Activated CD8-positive, alpha-beta memory T cell treated with anti-CD3 and anti-CD28 coated beads for 4 hours (primary cell): ENCODE data around the gene AHRR.

Source experiments
- DNase-seq, 2 donors: peaks; one replicate each; pipeline ENCODE4 v3.0.0-alpha.2; 2020; ENCODE audit warnings: low read depth in 2 of 2

Gene AHRR

DNA sequence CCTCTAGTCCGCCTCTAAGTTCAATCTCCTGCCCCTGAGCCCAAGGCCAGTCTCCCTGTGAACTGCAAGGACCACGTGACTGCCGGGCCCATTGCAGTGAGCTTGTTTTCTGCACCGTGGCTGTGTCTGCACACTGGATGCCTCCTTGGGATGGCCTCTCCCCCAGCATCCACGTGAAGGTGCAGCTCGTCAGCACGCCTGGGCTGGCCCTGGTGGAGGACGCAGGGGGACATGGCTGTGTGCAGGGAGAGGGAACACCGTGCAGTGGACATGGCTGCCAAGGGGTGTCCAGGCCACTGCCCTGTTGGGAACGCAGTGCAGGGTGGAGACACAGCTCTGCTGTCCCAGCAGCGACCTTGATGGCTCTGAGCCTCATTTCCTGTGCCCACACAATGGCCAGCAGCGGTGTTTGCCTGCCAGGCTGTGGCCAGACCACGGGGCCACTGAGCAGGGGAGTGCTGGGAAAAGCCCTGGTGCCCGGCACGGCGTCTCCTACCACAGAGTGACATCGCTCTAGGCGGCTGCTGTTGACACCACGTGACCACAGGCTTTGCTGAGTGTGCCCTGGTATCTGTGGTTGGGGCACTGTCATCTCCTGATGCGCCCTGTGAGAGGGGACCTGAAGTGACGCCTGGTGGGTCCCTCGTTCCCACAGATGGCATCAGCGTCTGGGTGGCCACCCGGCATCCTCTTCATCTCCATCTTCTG lies 94.6 kb downstream of the AHRR start:
- no peak for DNase-seq

DNA sequence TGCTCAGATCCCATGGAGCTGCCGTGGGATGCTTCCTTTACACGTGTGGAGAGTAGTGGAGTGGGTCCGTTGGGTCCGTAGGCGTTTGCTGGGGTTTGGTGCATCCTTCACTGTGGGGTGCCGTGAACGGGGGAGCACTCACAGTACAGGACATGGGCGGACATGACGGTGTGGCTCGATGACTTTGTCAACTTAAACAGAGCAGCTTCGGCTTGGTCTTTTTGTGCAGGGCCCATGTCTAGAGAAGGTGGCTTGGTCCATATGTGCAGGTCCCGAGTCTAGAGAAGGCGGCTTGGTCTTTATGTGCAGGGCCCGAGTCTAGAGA lies 95.1 kb downstream of the AHRR start:
- no peak for DNase-seq

DNA sequence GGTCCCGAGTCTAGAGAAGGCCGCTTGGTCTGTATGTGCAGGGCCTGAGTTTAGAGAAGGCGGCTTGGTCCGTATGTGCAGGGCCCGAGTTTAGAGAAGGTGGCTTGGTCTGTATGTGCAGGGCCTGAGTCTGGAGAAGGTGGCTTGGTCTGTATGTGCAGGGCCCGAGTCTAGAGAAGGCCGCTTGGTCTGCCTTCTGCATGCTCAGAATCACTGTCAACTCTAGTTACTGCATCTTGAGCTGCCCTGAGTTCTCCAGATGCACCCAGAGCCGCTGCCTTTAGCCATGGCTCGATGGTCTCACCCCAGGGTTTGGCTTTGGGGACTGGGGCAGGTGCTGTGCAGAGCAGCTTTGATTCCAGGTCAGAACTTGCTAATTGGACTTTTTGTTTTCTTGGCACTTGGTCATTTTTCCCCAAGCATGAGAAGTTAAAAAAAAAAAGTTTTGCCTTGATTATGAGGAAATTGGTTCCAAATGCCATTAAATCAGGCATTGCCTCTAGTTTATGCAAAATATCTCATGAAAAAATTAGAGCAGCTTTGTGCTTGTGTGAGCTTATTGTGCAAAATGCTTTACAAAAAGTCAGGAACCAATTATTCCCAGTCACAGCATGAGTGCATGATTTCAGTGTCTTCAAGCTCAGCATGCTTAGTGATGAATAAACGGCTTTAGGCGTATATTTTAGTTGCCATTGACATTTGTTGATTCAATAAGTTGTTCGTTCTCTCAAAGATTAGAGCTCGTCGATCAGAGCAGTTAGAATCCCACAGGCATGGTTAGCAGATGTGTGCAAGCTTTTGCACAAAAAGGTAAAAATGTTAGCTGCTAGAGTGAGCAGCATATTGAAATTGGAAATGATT lies 96.0 kb downstream of the AHRR start:
- no peak for DNase-seq

GRCh38 chr5:418162-419121 lies 96.9 kb downstream of the AHRR start:
- no peak for DNase-seq

- no peak for DNase-seq
These were observed 98.5 kb downstream of the AHRR start for GRCh38 chr5:419970-420369.

DNA sequence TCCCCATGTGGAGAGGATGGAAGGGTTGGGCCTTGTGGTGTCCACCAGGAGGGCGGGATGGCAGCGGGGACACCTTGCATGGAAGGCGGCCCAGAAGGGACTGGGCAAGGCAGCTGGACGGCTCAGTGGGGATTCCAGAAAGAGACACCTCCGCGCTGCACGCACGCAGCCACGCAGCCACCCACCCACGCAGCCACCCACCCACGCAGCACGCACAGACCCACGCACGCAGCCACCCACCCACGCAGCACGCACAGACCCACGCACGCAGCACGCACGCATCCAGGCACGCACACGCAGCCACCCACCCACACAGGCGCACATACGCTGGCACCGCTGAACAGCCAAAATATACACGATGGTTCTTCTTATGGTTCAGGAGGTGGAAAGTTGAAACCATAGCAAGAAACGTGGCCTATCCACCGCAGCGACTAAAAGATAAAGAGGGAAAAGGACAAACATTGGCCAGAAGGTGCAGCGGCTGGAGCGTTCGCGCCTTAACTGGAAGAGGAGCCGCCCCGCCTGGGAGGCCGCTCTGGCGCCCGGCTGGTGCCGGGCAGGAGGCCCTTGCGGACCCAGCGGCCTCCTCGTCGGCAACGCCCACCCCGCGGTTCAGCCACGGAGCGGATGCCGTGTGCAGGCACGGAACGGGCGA lies 99.2 kb downstream of the AHRR start:
- DNase-seq: no peak

DNA sequence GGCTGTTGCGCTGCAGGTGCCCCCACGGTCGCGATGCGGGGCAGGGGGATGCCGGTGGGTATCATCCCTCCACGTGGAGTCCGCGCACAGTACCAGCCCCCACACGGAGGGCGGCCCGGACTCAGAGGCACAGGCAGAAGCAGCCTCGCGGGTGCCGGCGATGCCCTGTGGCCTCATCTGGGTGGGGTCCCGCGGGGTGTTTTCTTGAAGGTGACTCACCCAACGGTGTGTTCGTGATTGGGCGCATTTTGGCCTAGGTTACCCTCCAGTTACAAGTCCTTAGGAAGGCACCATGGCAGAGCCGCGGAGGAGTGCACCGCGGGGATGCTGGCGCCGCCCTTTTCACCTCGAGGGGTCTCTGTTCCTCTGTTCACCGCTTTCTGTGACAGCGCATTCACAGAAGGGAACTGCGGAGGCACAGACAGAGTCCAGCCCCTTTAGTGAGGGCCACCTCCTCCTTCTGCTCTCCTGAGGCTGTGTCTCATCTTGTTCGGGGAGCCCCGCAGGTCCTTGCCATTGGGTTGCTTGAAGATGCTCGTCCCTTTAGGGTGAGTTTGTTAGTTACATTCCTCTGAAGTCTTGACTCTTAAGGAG lies 99.9 kb downstream of the AHRR start:
- no peak for DNase-seq

DNA sequence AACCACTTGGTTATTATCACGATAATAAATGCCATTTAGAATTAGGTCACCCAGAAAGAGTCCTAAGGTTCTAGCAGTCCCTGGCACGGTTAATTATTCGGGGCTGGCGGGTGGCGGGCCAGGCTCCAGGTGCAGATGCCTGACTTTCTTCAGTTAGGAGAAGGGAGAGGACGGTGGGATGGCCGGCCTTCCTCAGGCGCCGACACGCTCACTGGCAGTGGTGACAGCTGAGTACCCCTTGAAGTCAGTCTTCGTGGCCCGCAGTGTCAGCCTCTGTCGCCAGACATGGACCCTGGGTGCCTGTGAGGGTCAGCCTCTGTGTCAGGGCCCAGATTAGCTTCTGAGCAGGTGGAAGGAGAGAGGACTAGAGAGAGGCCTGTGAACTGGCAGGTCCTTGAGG lies 100.4 kb downstream of the AHRR start:
- DNase-seq: no peak

DNA sequence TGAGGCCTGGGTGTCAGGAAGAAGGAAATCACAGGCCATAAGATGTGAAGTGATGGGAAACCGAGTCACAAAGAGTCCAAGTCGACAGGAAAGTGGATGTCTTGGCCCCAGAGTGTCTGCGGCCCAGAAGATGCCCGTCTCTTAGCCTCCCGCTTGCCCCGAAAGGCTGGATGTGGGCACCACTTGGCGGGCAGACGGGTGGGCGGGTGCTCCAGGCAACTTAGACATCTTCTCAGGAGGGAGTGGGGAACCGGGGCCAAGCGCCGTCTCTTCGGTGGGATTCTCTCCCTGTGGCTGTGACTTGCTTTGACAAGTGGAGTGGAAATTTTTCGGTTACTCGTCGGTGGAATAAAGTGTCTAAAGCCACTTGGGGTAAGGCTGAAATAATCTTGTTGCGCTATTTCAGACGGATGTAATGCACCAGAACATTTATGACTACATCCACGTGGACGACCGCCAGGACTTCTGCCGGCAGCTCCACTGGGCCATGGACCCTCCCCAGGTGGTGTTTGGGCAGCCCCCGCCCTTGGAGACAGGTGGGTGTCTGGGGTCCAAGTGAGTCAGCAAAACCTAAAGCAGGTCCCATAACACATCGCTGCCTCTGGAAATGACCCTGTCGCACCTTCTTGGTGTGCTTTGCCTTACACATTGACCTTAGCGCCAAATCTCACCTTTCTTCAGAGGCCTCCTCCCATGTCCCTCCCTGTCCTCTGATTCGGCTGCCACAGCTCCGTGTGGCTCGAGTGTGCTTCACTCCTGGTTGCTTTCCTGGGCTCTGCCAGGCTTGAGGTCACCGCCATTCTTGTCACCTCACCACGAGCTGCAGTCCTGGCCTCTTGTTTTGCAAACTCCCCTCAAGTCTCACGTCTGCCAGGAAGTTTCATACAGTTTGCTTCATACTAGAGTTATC lies 101.1 kb downstream of the AHRR start:
- DNase-seq: no peak

DNA sequence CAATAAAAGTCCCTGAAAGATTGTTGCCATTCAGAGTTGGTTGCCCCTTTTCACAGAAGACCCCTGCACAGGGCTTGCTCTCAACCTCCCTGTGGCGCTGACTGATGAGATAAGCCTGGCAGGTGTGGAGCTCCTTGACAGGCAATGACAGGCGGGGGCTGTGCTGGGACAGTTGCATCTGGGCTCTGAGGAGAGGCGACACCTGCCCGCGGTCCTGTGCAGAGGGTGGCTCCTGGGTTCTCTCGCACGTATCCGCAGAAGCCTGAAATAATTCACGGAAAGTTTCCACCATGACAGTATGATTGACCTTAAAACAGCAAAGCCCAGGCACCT lies 101.7 kb downstream of the AHRR start:
- no peak for DNase-seq

DNA sequence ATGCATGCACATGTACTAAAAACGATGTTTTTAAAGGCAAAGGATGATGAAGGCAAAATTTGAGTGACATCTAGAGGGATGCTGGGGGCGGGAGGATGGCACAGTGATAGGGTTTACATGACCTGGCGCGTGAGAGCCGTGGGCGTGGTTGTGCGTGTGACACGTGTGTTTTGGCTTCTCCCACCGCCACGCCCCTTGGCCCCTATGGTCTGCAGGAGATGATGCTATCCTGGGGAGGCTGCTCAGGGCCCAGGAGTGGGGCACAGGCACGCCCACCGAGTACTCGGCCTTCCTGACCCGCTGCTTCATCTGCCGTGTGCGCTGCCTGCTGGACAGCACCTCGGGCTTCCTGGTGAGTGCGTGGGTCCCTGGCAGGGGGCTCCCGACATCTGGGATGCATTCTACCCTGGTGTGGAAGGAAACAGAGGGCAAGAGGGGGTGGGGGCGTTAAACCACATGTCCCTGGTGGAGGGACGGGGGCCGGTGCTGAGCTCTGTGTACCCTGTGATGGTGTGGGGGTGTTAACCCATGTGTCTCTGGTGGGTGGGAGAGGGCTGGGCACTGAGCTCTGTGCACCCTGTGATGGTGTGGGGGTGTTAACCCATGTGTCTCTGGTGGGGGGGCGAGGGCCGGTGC lies 102.2 kb downstream of the AHRR start:
- DNase-seq: no peak

DNA sequence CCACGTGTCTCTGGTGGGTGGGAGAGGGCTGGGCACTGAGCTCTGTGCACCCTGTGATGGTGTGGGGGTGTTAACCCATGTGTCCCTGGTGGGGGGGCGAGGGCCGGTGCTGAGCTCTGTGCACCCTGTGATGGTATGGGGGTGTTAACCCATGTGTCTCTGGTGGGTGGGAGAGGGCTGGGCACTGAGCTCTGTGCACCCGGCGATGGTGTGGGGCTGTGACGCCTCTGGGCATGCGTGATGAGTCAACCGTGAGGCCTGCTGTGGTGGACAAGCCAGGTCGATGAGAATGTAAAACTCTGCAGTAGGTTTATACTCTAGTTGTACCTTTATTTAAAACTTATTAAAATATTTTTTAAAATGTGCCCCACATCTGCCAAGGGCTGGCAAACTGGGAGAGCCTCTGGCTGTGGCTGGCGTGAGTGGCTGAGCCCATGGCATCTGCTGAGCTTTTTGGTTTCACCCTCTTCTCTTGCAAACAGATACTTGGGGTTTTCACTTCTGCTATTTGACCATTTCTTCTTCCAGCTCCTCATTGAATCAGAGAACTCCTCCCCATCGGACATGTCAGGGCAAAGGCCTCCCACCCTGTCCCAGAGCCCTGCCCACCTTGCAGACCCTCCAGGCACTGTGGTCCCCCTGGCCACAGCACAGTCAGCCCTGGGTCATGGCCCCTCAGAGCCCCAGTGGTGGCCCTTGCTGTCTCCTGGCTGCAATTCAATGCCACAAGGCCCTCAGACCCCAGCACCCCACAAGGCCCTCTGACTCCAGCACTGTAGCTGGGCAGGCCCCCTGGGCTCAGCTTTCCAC lies 103.0 kb downstream of the AHRR start:
- no peak for DNase-seq

GRCh38 chr5:425714-426113 lies 104.2 kb downstream of the AHRR start:
- DNase-seq: no peak

DNA sequence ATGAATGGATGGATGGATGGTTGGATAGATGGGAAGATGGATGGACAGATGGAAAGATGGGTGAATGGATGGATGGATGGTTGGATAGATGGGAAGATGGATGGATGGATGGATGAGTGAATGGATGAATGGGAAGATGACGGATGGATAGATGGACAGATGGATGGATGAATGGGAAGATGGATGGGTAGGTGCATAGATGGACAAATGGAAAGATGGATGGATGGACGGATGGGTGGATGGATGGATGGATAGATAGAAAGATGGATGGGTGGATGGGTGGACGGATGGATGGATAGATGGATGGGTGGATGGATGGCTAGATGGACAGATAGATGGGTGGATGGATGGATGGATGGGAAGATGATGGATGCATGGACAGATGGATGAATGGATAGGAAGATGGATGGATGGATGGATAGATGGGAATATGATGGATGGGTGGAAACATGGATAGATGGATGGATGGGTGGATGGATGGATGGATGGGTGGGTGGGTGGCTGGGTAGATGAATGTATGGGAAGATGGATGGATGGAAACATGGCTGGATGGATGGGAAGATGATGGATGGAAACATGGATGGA lies 105.0 kb downstream of the AHRR start:
- no peak for DNase-seq

- DNase-seq: no peak
These were observed 106.0 kb downstream of the AHRR start for GRCh38 chr5:427415-428087.

DNA sequence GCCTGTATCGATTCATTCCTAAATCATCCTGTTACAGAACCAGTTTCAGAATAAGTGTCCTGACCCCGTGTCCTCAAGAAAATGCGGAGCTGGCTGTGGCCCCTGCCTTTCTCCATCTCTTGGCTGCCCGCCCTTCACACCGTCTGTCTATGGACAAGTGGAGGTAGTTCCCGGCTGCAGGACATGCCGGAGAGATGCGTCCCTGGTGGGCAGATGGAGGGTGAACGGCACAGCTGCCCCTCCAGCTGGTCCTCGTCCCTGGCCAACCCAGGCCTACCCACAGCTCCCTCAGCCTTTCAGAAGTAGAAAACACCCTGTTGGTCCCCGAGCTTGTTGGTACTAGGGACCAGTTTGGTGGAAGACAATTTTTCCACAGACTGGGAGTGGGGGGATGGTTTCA lies 106.7 kb downstream of the AHRR start:
- DNase-seq: no peak

GRCh38 chr5:428754-429452 lies 107.4 kb downstream of the AHRR start:
- no peak for DNase-seq
